A549 treated with GW870086 at 1 μM for 4 hours (cell line): ENCODE data around the gene NFILZ. TPM values are rescaled to one million over a fixed set of nuclear protein-coding genes. Genes with fewer than 3 reads are reported as not detected.

Experiments used
- total RNA-seq: library from RNA; stranded (reverse); fragments of 200-300 nt; extraction: Qiagen RNA extraction; gene quantifications from 5 replicates; pipeline ENCODE4 v1.2.3, GENCODE V29; 2022; ENCODE audit warnings: low read depth

NFILZ gene, protein sequence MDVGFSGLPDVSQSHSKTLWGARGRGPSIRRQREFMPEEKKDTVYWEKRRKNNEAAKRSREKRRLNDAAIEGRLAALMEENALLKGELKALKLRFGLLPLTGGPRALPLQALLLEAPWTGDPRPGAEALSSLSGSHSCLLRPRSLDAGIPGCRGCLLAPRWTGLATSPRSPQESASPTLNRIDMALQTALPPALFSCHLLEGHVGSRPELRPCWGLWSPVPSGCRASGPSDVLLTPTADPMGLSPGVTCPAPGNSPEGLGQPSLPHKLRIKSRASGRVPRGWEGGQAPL
- total RNA-seq: not detected in 5 replicates

DNA sequence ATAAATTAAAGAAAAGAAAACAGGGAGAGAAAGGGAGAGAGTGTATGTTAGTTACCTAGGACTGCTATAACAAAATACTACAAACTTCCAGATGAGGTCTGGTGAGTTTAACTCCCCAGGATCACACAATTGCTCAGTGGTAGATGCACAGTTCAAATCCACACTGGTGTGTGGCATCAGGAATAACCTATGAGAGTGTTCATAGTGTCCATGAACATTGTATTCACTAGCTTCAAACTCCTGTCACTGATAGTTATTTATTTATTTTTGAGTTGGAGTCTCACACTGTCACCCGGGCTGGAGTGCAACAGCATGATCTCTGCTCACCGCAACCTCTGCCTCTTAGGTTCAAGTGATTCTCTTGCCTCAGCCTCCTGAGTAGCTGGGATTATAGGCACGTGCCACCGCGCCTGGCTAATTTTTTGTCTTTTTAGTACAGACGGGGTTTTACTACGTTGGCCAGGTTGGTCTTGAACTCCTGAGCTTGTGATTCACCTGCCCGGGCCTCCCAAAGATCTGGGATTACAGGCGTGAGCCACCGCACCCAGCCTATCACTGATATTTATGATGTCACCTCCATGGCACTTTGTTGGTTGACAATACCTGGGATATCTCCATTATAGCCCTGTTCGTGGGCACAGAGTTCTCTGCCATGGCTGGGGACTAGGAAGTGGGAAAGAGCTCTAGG, at the start of gene NFILZ:
Gene NFILZ, plus strand, starts transcription at position 638 of the 688 bp plus-strand sequence. CDS start 46,133 bp downstream, outside the sequence.

DNA sequence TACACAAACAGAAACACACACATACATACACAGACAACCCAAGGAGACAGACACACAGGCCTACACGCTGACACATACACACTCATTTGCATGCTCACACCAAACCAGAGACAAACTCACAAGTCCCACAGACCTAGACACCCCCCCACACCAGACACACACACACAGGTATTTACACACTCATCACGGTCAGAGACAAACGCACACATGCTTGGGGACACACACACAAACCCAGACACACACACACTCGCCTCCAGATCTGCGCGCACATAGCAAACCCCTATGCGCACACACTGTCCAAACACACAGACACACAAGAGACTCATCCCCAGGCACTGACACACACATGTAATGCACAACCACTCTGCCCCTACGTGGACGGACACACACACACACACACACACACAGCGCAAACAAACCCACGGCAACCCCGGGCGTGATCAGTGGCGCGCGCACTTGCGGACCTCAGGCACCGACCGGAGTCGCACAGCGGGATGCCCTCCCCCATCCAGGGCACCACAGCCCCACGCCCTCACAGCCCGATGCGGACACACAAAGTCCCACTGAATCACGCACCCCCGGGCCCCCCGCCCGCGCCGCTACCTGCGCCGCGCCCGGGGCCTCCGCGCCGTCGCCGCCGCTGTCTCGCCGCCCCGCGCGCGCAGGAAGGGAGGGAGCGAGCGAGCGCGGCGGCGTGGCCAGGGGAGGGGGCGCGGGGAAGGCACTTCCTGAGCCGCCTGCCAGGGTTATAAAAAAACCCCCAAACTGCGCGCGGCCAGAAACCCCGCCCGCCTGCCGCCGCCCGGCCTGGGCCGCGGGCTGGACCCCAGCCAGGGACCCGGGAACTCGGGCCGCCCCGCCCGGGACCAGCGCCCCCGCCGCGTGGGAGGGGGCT, 20.1 kb upstream of the NFILZ start, which contains the start of gene ADAMTS10:
Gene ADAMTS10, minus strand, starts transcription at position 675 of the 895 bp plus-strand sequence. CDS start 5,005 bp downstream, outside the sequence.

Other genes starting within 250 kb of the NFILZ start
- 90.4 to 98.9 TPM (median 98.2 TPM) in 5 replicates for gene RAB11B, start 240.3 kb upstream of the NFILZ start, total RNA-seq
- 15.0 to 20.6 TPM (median 16.6 TPM) in 5 replicates for gene MARCHF2, start 217.3 kb upstream of the NFILZ start, total RNA-seq
- gene HNRNPM, start 185.7 kb upstream of the NFILZ start, total RNA-seq: 224 to 272 TPM (median 232 TPM) in 5 replicates
- 0.08 to 0.19 TPM (median 0.13 TPM) in 4 of 5 replicates, not detected in the other for gene PRAM1, start 128.0 kb upstream of the NFILZ start, total RNA-seq
- gene ZNF414, start 116.5 kb upstream of the NFILZ start, total RNA-seq: 14.8 to 18.2 TPM (median 16.3 TPM) in 5 replicates
- 0.22 to 0.41 TPM (median 0.31 TPM) in 5 replicates for gene MYO1F, start 53.2 kb upstream of the NFILZ start, total RNA-seq
- 8.8 to 15.2 TPM (median 12.9 TPM) in 5 replicates for gene ADAMTS10, start 19.9 kb upstream of the NFILZ start, total RNA-seq
- not detected in 5 replicates for gene ACTL9, start 68.2 kb downstream of the NFILZ start, total RNA-seq
- not detected in 5 replicates for gene OR2Z1, start 91.0 kb downstream of the NFILZ start, total RNA-seq
- gene ZNF558, start 201.7 kb downstream of the NFILZ start, total RNA-seq: 4.6 to 7.8 TPM (median 6.5 TPM) in 5 replicates
- gene MBD3L1, start 201.7 kb downstream of the NFILZ start, total RNA-seq: not detected in 5 replicates